Medulla oblongata (tissue), 1 donor: Measurements from ENCODE around the gene MRPS35.
"Not testable (repeated sequence)": the region's sequence is repeated elsewhere in the genome, so short reads cannot be mapped to it uniquely, and the experiment has no call there.

Experiments used
- DNase-seq: peaks from one replicate; pipeline ENCODE4 v3.0.0-alpha.2; 2015; ENCODE audit errors: extremely low spot score

MRPS35 gene

DNA sequence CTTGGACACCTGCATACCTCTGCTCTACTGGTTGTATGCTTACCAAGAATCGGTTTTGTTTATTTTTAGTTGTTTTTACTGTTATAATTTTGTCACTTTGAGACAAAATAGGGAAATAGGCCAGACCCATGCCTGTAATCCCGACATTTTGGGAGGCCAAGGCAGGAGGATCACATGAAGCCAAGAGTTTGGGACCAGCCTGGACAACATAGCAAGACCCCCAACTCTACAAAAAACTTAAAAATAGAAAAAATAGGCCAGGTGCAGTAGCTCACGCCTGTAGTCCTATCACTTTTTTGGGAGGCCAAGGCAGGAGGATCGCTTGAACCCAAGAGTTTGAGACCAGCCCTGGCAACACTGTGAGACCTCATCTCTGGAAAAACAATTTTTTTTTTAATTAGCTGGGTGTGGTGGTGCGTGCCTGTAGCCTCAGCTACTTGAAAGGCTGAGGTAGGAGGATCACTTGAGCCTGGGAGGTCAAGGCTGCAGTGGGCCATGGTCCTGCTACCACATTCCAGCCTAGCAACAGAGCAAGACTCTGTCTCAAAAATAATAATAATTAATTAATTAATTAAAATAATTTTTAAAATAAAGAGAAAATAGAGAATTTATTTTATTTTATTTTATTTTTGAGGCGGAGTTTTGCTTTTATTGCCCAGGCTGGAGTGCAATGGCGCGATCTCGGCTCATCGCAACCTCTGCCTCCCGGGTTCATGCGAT lies 1.3 kb upstream of the MRPS35 start:
- DNase-seq = no peak

DNA sequence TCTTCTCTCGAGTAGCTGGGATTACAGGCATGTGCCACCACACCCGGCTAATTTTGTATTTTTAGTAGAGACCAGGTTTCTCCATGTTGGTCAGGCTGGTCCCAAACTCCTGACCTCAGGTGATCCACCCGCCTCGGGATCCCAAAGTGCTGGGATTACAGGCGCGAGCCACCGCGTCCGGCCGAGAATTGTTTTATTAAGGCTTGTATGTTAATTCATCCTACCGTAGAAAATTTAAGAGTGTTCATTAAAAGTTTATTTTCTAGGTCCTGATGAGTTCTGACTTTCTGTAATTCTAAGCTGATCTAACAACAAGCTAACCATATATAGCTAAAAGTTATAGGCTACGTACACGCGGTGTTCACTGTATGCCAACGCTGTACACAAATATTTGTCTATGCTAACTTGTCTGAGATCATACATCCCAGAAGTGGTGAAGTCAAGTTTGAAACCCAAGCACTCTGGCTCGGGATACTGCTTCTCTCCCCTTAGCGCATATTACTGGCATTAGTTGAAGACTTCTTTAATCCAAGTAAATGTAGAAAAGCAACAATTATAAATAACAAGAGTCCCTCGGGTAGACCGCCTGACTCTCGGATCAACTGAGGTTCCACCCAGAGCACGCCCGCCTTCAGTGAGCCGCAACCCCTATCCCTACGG lies 570 bp upstream of the MRPS35 start:
- DNase-seq = no peak

DNA sequence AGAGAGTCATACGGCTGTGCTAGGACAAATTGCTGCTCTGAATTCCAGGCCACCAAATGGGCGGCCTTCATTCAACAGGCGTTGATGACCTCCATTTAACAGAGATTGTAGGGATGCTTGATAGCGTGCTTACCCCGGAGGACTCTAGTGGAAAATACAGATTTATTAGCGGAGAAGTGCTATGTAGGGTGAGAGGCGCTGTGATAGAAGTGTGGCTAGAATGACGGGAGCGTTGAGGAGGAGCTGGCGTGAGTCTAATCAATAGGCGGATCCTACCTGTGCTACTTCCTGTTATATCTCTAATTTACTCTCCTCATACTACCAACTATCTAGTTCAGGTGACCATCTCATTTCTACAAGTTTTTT lies 668 bp downstream of the MRPS35 start:
- no peak for DNase-seq

DNA sequence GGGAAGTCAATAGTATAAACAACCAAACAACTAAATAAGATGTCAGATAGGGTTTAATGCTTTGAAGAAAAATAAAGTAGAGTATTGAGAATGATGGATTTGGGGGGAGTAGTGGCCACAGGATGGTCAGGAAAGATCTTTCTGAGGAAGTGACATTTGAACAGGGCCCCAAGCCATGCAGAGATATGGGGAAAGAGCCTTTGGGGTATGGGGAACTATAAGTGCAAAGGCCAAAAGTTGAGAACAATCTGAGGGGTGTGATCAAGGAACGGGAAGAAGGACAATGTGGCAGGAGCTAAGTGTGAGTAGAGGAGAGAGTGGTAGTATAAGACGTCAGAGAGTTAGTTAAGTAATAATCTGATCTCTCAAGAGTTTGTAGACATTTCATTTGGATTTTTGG lies 1.3 kb downstream of the MRPS35 start:
- DNase-seq = no peak

DNA sequence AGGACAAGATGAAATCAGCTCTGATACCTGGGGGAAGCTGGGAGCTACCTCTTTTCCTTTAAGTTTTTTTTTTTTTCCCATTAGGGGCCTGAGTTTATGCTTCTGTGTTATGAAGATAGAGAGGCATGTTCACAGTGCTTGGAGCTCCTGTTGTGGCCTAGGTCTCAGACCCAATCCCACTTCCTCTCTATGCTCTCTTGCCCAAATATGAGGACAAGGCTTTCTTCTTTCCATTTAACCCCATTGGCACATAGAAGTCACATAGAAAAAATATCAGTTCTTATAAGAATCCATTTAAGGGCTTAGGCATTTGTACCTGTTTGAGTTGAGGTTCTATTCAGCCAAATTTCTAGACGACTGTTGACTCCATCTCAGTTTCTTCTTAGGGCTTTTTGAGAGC lies 12.6 kb downstream of the MRPS35 start:
- DNase-seq = no peak

DNA sequence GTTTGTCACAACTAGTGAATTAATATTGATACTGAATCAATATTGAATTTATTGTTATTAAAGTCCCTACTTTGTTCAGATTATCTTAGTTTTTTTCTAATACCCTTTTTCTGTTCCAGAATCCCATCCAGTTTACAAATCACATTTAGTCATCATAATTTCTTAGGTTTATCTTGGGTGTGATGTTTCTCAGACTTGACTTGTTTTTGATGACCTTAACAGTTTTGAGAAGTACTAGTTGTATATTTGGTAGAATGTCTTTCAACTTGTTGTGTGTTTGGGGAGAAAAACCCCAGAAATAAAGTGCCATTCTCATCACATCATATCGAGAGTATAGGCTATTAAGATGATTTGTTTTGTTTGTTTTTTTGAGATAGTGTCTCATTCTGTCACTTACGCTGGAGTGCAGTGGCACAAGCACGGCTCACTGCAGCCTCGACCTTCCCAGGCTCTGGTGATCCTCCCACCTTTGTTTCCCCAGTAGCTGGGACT lies 19.5 kb downstream of the MRPS35 start:
- no peak for DNase-seq

DNA sequence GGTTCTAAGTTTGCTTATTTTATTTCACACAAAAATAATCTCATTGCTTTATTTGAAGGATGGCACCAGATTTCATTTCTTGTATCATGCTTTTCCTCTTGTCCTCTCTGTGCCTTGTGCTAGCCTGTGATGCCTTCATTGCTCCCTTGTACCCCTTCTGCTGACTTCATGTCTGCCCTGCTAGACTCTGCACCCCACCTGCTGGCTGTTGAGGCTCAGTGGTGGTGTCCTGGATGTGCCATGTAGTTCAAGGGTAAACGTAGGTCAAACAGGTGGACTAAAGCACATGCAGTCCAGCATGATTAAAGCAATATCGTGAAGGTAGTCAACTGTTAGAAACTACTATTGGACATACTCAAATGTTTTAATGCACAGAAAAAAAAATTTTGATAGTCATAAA lies 21.6 kb downstream of the MRPS35 start:
- DNase-seq = no peak

DNA sequence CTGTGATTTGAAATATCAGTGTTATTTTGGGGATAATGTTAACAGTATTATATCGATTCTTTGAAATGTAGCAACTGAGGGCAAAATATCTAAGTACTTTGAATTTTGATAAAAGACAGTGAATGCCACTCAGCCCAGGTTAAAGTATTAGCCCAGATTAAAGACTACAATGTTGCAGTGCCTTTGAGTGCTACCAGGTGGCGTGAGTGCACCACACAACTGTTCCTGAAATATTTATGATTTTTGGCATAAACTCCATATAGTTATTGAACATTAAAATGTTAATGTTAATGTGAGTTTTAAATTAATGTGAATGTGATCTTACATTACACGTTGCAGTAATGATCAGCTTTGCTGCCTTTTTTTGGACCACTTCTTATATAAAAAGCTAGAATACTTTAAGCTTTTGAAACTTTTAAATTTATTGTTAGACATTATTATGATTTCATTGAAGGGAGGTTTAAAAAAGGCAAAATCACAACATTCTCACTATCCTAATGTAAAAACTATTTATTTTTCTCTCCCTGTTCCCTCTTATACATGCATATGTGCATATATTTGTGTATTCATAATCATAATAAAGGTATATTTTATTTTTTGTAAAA lies 22.5 kb downstream of the MRPS35 start:
- DNase-seq = peak; percentile 17

DNA sequence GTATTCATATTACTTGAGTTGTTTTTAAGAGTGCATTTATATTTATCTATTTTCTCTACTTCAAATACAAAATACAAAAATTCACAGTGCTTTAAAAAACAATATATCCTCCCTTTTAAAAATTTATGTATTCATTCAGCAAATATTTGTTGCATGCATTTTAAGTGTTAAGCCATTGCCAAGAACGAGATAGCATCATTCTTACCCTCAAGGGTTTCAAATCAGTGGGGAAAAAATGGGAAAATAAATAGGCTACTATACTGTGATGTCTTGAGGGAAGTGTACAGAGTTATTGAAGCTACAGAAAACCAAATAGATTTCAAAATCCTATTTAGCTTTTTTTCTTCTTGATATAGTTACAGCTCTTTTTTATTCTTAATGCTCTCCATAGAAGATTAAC lies 23.2 kb downstream of the MRPS35 start:
- DNase-seq = no peak

DNA sequence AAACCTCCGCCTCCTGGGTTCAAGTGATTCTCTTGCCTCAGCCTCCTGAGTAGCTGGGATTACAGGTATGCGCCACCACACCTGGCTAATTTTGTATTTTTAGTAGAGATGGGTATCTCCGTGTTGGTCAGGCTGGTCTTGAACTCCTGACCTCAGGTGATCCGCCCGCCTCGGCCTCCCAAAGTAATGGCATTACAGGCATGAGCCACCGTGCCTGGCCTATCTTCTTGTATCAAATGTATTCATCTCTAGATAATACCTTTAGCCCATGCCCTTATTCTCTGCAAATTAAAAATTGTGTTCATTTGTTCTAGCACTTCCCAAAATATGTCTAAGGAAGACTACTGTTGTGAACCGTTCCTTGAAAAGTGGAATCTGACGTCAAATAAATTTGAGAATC lies 23.7 kb downstream of the MRPS35 start:
- DNase-seq = not testable (repeated sequence)

DNA sequence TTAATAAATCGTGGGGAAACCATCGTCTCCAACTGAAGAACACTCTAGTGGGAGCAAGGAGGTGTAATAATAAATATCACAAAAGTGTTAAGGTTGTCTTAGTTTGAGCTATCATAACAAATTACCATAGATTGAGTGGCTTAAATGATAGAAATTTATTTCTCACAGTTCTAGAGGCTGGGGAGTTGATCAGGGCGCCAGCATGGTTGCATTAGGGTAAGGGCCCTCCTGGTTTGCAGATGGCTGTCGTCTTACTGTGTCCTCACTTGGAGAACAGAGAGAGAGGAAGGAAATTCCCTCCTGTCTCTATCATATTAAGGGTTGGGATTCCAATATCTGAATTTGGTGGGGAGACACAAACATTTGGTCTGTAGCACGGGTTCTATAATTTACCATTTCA lies 33.0 kb downstream of the MRPS35 start:
- no peak for DNase-seq

DNA sequence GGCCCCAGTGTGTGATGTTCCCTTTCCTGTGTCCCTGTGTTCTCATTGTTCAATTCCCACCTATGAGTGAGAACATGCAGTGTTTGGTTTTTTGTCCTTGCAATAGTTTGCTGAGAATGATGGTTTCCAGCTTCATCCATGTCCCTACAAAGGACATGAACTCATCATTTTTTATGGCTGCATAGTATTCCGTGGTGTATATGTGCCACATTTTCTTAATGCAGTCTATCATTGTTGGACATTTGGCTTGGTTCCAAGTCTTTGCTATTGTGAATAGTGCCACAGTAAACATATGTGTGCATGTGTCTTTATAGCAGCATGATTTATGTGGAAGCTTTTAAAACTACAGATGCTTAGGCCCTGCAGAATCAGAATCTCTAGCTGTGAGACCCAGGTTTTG lies 35.1 kb downstream of the MRPS35 start:
- DNase-seq = not testable (repeated sequence)

DNA sequence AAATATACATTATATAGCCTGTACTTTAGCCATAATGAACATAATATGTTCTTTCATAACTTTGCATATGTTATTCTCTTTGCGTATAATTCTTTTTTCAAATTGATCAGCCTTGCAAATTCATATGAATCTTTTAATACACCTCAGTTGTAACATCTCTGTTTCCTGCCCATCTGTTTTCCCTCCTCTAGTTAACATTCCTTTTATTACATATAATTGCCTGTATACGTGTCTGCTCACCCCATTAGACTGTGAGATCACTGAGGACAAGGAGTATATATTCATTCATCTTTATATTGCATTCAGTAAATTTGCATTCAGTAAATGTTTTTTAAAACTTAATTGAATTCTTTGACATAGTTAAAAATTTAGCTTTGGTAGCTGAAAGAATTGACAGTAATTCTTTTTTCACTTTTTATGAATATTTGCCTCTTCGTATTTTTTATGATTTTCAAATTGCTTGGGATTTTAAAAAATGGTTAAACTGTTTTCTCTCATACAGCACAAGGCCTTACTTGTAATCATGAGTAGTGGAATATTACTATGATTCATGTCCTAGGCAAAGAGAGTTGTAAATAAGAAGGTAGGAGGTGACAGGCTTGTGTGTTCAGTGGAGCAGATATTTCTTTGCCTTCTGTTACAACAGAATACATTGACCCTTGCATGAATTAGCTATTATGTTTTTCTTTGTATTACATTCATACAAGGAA lies 36.6 kb downstream of the MRPS35 start:
- DNase-seq = no peak

DNA sequence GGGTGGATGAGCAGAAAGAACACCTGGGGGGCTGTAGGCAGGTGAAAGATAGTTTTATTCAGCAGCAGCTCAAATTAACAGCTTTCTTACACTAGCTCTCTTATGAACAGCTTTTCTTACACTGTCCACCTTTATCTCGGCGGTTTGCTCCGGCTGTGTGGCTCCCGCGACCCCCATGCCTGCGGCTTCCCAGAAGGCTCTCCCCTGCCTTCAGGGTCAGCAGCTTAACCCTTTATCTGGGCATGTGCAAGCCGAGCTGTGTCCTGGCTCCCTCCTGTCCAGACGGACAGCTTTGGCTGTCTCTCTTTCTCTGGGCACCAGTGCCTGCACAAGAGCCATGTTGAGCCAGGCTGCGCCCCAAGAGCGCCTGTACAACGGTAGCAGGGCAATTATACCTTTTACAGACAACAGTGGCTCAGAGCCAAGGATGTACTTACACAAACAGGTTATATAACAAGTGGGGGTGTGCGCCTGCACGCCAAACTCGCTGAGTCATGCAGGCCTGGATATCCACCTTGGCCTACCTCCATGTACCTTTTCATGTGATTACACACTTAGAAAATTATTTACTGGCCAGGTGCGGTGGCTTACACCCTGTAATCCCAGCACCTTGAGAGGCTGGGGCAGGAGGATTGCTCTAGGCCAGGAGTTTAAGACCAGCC lies 40.9 kb downstream of the MRPS35 start:
- no peak for DNase-seq

DNA sequence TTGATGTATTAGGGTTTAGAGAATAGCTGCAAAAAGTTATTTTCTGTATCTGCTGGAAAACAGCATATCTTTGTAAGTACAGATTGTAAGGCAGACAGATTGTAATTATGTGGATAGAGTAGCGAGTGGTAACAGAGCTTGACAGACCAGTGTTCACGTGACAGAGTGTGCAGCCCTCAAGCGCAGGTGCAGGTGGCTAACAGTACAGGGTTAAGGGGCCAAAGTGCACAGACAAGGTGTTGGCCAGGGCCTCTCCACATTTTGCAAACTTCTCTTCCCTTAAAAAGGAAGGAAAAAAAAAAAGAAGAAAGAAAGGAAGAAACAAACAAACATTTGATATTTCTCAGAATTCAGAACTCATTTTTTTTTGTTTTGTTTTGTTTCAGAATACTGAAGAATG lies 44.2 kb downstream of the MRPS35 start:
- DNase-seq = no peak

DNA sequence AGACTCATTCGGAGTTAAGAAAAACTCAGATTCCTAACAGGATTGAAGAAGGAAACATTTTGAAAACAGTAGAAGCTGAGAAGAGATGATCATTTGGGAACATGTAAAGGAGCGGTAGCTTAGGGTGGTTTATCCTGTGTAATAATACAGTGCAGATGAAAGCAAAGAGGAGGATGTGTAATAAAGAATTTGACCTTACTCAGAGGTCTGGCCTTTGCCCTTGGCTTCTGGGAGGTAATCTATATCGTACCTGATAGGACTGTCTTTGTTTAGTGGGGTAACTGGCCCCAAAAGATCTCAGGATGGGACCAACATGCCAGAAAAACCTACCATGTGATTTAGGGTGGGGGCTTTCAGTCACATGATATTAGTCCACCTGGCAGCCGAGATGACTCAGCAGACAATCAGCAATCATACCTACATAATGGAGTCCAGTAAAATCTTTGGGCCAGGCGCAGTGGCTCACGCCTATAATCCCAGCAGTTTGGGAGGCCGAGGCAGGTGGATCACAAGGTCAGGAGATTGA lies 46.1 kb downstream of the MRPS35 start:
- no peak for DNase-seq

DNA sequence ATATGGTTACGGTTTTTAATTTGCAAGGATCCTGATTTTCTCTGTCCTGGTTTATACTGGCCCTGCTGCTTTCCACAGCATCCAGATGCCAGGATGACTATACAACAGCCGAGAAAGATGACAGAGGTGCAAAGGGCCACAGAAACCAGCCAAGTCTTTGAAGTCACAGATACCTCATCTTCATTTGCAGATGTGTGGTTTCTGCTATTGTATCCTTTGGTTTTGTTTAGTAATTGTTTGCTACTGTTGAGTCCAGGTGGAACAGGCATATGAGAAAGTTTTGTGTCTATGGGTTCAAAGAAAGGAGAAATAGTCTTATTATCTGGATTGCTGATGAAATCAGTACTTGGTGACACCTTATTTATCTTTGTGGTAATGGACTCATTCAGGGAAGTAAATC lies 52.1 kb downstream of the MRPS35 start:
- no peak for DNase-seq

DNA sequence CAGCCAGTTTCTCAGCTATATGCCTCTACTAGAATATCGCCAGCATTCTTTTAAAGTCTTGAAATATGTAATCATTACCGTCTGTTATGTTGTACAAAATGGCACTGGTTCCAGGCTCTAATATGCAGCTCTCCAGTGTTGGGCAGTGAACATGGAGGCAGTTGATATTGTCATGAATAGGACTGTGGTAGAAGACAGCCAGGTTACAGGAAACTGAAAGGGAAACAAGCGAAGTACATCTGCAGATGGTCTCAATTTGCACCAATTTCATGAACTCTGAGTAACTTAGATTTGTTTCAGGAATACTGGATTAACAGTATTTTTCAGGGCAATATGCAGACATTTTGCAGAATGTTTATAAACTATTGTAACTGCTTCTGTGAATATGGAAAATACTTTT lies 56.0 kb downstream of the MRPS35 start:
- no peak for DNase-seq

DNA sequence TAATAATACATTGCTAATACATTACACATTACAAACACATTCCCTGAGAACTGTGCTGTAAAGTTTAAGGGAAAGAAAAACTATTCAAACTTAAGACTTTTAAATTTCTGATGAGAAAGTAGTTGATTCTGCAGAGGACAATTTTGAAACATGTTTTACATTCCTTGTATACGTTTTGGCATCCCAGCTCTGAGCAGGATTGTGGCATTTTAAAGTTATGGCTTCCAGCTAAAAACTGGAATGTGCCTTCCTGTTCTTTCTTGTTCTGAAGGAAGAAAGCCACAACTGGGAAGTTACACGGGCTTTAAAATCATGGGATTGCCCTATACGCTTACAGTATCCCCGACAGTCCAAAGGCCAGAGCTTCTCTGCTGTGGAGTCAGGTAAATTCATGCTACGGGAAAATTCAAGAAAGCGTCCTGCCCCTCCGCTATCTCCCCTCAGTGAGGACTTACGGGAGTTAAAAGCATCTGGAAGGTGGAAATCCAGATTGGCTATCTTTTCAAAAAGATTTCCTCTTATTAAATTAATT lies 58.6 kb downstream of the MRPS35 start:
- DNase-seq = no peak

DNA sequence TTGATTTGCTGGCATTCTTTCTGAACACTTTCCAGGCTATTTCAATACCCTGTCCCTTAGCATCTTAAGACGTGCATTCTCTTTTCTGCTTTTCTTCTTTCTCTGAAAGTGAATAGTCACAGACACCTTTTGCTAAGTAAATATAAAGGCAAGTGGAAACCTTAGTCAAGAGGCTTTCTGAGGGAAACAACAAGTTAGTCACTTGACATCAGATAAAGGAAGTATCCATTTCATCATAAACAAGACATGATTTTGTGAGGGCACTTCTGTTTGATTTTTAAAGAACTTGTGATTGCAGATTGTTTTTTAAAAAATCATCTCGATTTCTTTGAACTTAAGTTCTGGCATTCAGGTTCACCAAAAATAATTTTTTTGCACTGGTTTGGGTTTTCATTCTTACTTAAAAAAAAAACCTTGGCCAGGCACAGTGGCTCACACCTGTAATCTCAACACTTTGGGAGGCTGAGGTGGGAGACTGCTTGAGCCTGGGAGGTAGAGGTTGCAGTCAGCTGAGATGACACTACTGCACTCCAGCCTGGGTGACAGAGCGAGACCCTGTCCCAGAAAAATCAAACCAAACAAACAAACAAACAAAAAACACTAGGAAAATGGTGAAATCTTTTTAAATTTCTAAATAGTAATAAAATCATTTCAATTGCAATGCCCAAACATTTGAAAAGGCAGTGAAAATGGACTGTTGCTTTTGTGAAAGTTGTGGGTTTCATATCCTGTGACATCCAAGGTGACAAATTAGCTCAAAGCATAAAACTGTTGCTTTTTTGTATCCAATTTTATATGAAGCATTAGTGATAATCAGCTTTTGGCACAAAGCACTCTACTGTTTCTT lies 61.1 kb downstream of the MRPS35 start:
- no peak for DNase-seq
